ENCODE results near the gene ARHGAP4. TPM values are rescaled to one million over a fixed set of nuclear protein-coding genes. Genes with fewer than 3 reads are reported as not detected.

The ARHGAP4 gene
- total and polyA plus RNA-seq, 2 of the 4 experiments (the other 2 are of a cell fraction) = 0.18 to 0.72 TPM

DNA sequence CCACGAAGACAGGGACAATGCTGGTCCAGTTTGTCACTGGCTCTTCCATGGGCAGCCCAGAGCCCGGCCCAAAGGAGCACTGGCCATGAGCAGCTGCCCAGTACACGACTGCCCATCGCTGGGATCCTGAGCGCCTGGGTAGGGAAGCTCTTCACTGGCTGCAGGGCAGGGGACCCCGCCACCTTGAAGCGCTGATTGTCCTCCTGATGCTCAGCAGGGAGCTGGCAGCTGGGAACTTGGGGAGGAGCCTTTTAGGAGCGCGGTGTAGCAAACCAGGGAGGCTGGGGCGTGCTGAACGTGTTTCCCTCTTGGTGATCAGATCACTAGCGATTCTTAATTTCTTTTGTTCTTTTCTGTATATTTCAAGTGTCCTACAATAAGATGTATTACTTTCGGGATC, 41.9 kb downstream of the ARHGAP4 start:
- Histone ChIP-seq H3K56ac (ENCODE audit: extremely low read depth, insufficient read depth, low read length) (no peak overlapping the region), H3K79me1 (ENCODE audit: low read depth in 1 of 2, low read length in 2 of 2) (no peaks in the 10 kb centered on the region), H3K23ac (ENCODE audit: low read depth, low read length) (no peak overlapping the region), H3K4ac (ENCODE audit: low read depth, low read length) (no peak overlapping the region), H3K27ac (ENCODE audit: insufficient read depth, low read length) (no peak overlapping the region), H3K27me3 (ENCODE audit: control insufficient read depth, insufficient read depth, low read length) (peaks cover 66% of the 10 kb centered on the region), H2AFZ (replicated peaks; ENCODE audit: low read length, poor library complexity) (no peak overlapping the region), H2AK5ac (ENCODE audit: low read depth, low read length) (no peak overlapping the region), H4K8ac (ENCODE audit: low read depth in 2 of 2, low read length in 2 of 2) (no peak overlapping the region), H3K4me1 (ENCODE audit: control insufficient read depth, insufficient read depth, low read length) (no peaks in the 10 kb centered on the region), H2BK20ac (ENCODE audit: low read depth, low read length) (no peak overlapping the region), H4K5ac (ENCODE audit: low read depth, low read length) (no peak overlapping the region), H3K4me3 (ENCODE audit: insufficient read depth, low read depth, low read length) (no peak overlapping the region), H3K4me2 (ENCODE audit: low read depth, low read length) (no peak overlapping the region), H3K18ac (ENCODE audit: low read depth, low read length) (no peak overlapping the region), H2BK120ac (ENCODE audit: low read depth, low read length) (no peak overlapping the region), H4K91ac (ENCODE audit: insufficient read depth, low read depth, low read length) (no peak overlapping the region), H4K20me1 (ENCODE audit: insufficient read depth, low read length) (no peaks in the 10 kb centered on the region), H3K36me3 (ENCODE audit: control insufficient read depth, insufficient read depth, low read length) (no peaks in the 10 kb centered on the region), H3K9me3 (ENCODE audit: control insufficient read depth, insufficient read depth, low read length) (peaks cover 2% of the 10 kb centered on the region), H3K14ac (replicated peaks; ENCODE audit: low read depth, low read length) (no peak overlapping the region), H2BK5ac (ENCODE audit: low read depth, low read length, poor library complexity, severe bottlenecking) (no peak overlapping the region), H2BK15ac (ENCODE audit: low read depth, low read length) (no peak overlapping the region), H3K9me1 (ENCODE audit: insufficient read depth, low read length) (no peaks in the 10 kb centered on the region), H3K9ac (ENCODE audit: low read depth, low read length) (no peak overlapping the region), H2AK9ac (replicated peaks; ENCODE audit: low read depth, low read length, poor library complexity) (no peak overlapping the region)
- 21% methylated on average over 5 of the region's 13 CpGs; no CpG with 5 or more reads in 1 of the 2 experiments for WGBS, 2 experiments (ENCODE audit: extremely low coverage in 2 of 2, insufficient read length in 1 of 2)
- TF ChIP-seq RCOR1 (IDR thresholded peaks at IDR 0.05; ENCODE audit: insufficient replicate concordance, low read length) = no peak
- TF ChIP-seq, protein P1, sequence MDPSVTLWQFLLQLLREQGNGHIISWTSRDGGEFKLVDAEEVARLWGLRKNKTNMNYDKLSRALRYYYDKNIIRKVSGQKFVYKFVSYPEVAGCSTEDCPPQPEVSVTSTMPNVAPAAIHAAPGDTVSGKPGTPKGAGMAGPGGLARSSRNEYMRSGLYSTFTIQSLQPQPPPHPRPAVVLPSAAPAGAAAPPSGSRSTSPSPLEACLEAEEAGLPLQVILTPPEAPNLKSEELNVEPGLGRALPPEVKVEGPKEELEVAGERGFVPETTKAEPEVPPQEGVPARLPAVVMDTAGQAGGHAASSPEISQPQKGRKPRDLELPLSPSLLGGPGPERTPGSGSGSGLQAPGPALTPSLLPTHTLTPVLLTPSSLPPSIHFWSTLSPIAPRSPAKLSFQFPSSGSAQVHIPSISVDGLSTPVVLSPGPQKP (IDR thresholded peaks at IDR 0.05; ENCODE audit: borderline replicate concordance, low read depth, low read length) = no peak
- TF ChIP-seq RAD21 (IDR thresholded peaks at IDR 0.05; ENCODE audit: low read length) = no peak
- TF ChIP-seq MXI1 (IDR thresholded peaks at IDR 0.05; ENCODE audit: borderline replicate concordance, low read depth, low read length) = no peak
- TF ChIP-seq CHD1 (IDR thresholded peaks at IDR 0.05; ENCODE audit: low read depth, low read length) = no peak
- TF ChIP-seq MAZ (IDR thresholded peaks at IDR 0.05; ENCODE audit: borderline replicate concordance, low read depth, low read length) = no peak
- TF ChIP-seq BHLHE40 (IDR thresholded peaks at IDR 0.05; ENCODE audit: low read depth, low read length) = no peak
- TF ChIP-seq NFE2L2 (IDR thresholded peaks at IDR 0.05; ENCODE audit: low read depth, low read length) = no peak
- TF ChIP-seq SMC3 (IDR thresholded peaks at IDR 0.05; ENCODE audit: low read depth, low read length) = no peak
- TF ChIP-seq POLR2A (IDR thresholded peaks at IDR 0.05; ENCODE audit: low read depth, low read length) = no peak
- TF ChIP-seq RFX5 (IDR thresholded peaks at IDR 0.05; ENCODE audit: low read depth, low read length) = no peak
- TF ChIP-seq, protein P2, sequence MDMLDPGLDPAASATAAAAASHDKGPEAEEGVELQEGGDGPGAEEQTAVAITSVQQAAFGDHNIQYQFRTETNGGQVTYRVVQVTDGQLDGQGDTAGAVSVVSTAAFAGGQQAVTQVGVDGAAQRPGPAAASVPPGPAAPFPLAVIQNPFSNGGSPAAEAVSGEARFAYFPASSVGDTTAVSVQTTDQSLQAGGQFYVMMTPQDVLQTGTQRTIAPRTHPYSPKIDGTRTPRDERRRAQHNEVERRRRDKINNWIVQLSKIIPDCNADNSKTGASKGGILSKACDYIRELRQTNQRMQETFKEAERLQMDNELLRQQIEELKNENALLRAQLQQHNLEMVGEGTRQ (IDR thresholded peaks at IDR 0.05; ENCODE audit: low read depth, low read length) = no peak
- TF ChIP-seq MAFK (IDR thresholded peaks at IDR 0.05; ENCODE audit: low read depth, low read length) = no peak
- TF ChIP-seq CEBPB (IDR thresholded peaks at IDR 0.05; ENCODE audit: low read depth, low read length) = no peak
- TF ChIP-seq, protein P3, sequence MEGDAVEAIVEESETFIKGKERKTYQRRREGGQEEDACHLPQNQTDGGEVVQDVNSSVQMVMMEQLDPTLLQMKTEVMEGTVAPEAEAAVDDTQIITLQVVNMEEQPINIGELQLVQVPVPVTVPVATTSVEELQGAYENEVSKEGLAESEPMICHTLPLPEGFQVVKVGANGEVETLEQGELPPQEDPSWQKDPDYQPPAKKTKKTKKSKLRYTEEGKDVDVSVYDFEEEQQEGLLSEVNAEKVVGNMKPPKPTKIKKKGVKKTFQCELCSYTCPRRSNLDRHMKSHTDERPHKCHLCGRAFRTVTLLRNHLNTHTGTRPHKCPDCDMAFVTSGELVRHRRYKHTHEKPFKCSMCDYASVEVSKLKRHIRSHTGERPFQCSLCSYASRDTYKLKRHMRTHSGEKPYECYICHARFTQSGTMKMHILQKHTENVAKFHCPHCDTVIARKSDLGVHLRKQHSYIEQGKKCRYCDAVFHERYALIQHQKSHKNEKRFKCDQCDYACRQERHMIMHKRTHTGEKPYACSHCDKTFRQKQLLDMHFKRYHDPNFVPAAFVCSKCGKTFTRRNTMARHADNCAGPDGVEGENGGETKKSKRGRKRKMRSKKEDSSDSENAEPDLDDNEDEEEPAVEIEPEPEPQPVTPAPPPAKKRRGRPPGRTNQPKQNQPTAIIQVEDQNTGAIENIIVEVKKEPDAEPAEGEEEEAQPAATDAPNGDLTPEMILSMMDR (conservative IDR thresholded peaks at IDR 0.05; ENCODE audit: low read depth, low read length) = no peak
- no peak for TF ChIP-seq FOS (IDR thresholded peaks at IDR 0.05; ENCODE audit: low read depth, low read length)
- in situ Hi-C loops (cut with MboI; ENCODE audit: low sequenced_read_pairs) = no loop called here
- no TSS peak for BruUV-seq (replicated peaks)
- DNase-seq (no peak), ATAC-seq (ENCODE audit: low read depth) (no peak)
- intact Hi-C loops (cut with micrococcal nuclease) = no loop called here
- CTCF ChIA-PET = interaction anchor here (1.0 kb wide), 1 partner anchor 124 kb away, joined by 3 read pairs; no protein-coding TSS in a partner anchor
- POLR2A ChIA-PET (ENCODE audit: unreplicated experiment) = no interaction called here
- dilution Hi-C loops (cut with HindIII; ENCODE audit: low sequenced_read_pairs, unreplicated experiment) = no loop called here

Measured in IMR-90 (cell line).